HG03066 (cell line): ENCODE data around the gene ZNF672.
A peak's percentile ranks its signal among the peaks of the same experiment; 100 is the strongest.

Experiments
- ATAC-seq: cut with Tn5 transposase; IDR thresholded peaks from one replicate; pipeline ENCODE4 v1.9.1; 2021; ENCODE audit warnings: low read depth; ENCODE audit not compliant: unreplicated experiment

The ZNF672 gene

GRCh38 chr1:248812736-248813425, 25.1 kb upstream of the ZNF672 start:
- ATAC-seq = no peak

- ATAC-seq = no peak
Observed at GRCh38 chr1:248813546-248813945, 24.5 kb upstream of the ZNF672 start.

- no peak for ATAC-seq
Observed at GRCh38 chr1:248814351-248814750, 23.7 kb upstream of the ZNF672 start.

GRCh38 chr1:248815407-248816034, 22.5 kb upstream of the ZNF672 start:
- ATAC-seq = no peak

- no peak for ATAC-seq
Observed at GRCh38 chr1:248816042-248816851, 21.8 kb upstream of the ZNF672 start.

- ATAC-seq = no peak
Observed at GRCh38 chr1:248817065-248817464, 21.0 kb upstream of the ZNF672 start.

- ATAC-seq = no peak
Observed at GRCh38 chr1:248818505-248819374, 19.3 kb upstream of the ZNF672 start.

- no peak for ATAC-seq
Observed at GRCh38 chr1:248820041-248820585, 17.9 kb upstream of the ZNF672 start.

- no peak for ATAC-seq
Observed at GRCh38 chr1:248821101-248821500, 16.9 kb upstream of the ZNF672 start.

- no peak for ATAC-seq
Observed at GRCh38 chr1:248821641-248822040, 16.4 kb upstream of the ZNF672 start.

GRCh38 chr1:248822148-248823032, 15.6 kb upstream of the ZNF672 start:
- no peak for ATAC-seq

- ATAC-seq = no peak
Observed at GRCh38 chr1:248823517-248824001, 14.5 kb upstream of the ZNF672 start.

GRCh38 chr1:248824301-248824700, 13.7 kb upstream of the ZNF672 start:
- ATAC-seq = no peak

GRCh38 chr1:248824701-248825100, 13.3 kb upstream of the ZNF672 start:
- ATAC-seq = no peak

GRCh38 chr1:248825136-248825535, 12.9 kb upstream of the ZNF672 start:
- no peak for ATAC-seq

- peak; percentile 3 for ATAC-seq
Observed at GRCh38 chr1:248825573-248825908, 12.5 kb upstream of the ZNF672 start.

GRCh38 chr1:248825909-248826760, 11.9 kb upstream of the ZNF672 start, which contains the start of gene SH3BP5L:
SH3BP5L (minus strand) TSS chr1:248825915; CDS start chr1:248824935, 980 bp downstream.
- ATAC-seq = peak; percentile 90

GRCh38 chr1:248828845-248829244, 9.2 kb upstream of the ZNF672 start:
- ATAC-seq = no peak
